GM18520 (cell line): ENCODE data around the gene KDM1A.

Source experiments
- ATAC-seq: cut with Tn5 transposase; IDR thresholded peaks from one replicate; pipeline ENCODE4 v1.9.1; 2021; ENCODE audit not compliant: unreplicated experiment

KDM1A gene

GRCh38 chr1:23132033-23132432 lies 112.8 kb downstream of the KDM1A start:
- ATAC-seq: no peak
